GM13977 (cell line): ENCODE results near the gene DMKN.

ENCODE experiments used
- DNase-seq: peaks from one replicate; pipeline ENCODE4 v3.0.0; 2012; ENCODE audit warnings: low spot score
- in situ Hi-C: fragments of 300-500 bp; cut with MboI; formaldehyde crosslinking; loops from one replicate; pipeline ENCODE4 v1.12.0; 2022; ENCODE audit warnings: low sequenced_read_pairs, low pct_unique_long_range_greater_than_20kb, mixed read lengths, inconsistent platforms; ENCODE audit not compliant: unreplicated experiment
- TF ChIP-seq, protein P1 (sequence below): IDR thresholded peaks from 2 replicates; pipeline ENCODE4 v1.5.1; 2012; ENCODE audit warnings: mild to moderate bottlenecking, control low read depth; ENCODE audit not compliant: insufficient read depth; ENCODE audit errors: extremely low read depth, missing control alignments

Gene DMKN

DNA sequence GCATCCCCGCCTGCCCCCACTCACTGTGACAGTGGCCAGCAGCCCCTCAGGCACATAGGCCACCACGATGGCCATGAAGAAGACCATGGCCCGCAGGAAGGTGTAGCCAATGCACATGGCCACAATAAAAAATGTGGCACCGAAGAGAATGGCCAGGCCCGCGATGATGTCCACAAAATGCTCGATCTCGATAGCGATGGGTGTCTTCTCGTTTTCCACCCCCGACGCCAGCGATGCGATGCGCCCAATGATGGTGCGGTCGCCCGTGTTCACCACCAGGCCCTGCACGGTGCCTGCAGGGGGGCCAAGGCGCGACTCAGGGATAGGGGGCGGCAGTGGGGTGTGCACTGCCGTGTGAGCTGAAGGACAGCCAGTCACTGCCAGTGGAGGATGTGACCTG is 46.3 kb upstream of the DMKN start:
- no peak for DNase-seq
- in situ Hi-C loops: no loop called here
- TF ChIP-seq, protein P1, sequence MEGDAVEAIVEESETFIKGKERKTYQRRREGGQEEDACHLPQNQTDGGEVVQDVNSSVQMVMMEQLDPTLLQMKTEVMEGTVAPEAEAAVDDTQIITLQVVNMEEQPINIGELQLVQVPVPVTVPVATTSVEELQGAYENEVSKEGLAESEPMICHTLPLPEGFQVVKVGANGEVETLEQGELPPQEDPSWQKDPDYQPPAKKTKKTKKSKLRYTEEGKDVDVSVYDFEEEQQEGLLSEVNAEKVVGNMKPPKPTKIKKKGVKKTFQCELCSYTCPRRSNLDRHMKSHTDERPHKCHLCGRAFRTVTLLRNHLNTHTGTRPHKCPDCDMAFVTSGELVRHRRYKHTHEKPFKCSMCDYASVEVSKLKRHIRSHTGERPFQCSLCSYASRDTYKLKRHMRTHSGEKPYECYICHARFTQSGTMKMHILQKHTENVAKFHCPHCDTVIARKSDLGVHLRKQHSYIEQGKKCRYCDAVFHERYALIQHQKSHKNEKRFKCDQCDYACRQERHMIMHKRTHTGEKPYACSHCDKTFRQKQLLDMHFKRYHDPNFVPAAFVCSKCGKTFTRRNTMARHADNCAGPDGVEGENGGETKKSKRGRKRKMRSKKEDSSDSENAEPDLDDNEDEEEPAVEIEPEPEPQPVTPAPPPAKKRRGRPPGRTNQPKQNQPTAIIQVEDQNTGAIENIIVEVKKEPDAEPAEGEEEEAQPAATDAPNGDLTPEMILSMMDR: no peak

DNA sequence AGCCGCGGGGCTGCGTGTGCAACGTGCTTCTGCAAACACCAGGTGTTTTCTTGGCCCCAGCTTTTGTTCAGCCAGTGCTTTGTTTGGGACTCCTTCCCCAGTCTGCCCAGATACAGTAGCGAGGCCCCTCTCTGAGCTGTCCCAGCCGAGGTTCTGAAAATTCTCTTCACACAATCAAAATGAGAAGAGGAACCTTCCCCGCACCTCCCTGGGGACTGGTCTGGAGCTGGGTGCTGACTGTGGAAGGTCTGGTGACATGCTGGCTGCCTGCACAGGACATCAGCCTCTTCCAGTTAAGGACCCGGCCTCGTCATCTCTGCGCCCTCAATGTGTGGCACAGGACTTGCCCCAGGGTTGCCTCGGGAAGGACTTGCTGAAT is 45.8 kb upstream of the DMKN start:
- TF ChIP-seq, protein P1: no peak
- in situ Hi-C loops: no loop called here
- peak; percentile 72 for DNase-seq

DNA sequence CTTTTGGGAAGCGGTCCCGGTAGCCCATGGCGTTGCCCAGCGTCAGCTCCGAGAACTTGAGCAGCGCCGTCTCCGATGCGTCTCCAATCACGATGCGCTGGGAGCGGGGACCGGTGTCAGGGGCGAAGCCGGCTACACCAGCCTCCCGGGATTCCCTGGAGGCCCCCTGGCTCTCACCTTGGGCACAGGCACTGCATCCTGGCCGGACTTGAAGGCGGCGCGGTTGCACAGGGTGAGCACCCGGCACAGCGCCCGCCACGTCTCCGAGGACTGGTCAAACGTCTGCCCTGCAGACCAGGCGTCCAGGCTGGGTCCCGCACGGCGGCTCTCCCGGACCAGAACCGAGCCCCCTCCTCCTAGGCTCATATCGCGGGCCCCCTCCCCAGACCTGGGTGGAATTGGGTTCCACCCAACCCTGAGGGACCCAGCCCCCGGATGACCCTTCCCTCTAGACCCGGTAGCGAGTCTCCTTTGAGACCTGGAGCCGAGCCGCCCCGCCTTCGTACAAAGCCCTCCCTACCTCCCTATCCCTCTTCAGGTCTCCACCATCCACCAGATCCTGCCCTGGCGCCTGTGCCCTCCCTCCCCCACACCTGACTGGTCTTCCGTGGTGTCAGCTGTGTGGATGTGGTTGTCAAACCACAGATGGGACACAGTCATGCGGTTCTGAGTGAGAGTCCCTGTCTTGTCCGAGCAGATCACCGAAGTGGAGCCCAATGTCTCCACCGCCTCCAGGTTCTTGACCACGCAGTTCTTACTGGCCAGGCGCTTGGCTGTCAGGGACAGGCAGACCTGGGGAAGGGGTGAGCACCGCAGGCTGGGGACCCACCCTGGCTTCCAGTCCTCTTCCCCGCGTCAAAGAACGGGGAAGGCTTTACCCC is 45.2 kb upstream of the DMKN start:
- in situ Hi-C loops: no loop called here
- DNase-seq: no peak
- TF ChIP-seq, protein P1: no peak

DNA sequence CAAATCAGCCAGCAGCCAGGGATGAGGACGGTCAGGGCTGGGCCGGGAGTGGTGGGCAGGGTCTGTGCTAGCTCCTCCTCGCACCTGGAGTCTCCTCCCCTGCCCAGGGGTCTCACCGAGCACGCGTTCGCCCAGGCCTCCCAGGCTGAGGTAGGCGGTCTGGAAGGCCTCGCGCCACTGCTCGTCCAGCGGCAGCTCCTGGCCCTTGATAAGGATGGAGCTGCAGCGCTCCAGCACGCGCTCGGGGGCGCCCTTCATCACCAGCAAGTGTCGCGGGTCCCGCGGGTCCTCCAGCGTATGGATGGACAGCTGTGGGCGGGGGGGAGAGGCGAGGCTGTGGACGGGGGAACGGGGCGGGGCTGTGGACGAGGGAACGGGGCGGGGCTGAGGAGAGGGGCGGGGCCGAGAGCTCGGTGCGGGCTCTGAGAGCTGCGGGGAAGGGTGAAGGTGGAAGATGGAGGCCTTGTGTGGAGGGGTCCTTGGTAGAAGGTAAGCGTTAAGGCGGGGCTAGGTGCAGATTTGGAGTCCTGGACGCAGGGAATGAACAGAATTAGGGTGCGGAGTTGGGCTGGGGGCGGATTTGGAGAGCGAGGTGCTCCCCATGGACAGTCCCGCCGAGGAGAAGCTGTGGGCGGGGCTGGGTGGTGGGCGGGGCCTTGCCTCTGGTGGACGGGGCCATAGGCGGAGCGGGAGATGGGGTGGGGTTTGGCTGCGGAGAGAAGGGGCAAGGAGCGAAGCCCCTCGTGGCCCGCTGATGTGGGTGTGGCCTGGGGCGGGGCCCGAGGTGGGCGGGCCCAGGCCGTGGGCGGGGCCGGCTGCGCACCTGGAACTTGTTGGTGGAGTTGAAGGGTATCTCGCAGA is 44.3 kb upstream of the DMKN start:
- in situ Hi-C loops: no loop called here
- TF ChIP-seq, protein P1: peak; percentile 17
- DNase-seq: peak; percentile 77

DNA sequence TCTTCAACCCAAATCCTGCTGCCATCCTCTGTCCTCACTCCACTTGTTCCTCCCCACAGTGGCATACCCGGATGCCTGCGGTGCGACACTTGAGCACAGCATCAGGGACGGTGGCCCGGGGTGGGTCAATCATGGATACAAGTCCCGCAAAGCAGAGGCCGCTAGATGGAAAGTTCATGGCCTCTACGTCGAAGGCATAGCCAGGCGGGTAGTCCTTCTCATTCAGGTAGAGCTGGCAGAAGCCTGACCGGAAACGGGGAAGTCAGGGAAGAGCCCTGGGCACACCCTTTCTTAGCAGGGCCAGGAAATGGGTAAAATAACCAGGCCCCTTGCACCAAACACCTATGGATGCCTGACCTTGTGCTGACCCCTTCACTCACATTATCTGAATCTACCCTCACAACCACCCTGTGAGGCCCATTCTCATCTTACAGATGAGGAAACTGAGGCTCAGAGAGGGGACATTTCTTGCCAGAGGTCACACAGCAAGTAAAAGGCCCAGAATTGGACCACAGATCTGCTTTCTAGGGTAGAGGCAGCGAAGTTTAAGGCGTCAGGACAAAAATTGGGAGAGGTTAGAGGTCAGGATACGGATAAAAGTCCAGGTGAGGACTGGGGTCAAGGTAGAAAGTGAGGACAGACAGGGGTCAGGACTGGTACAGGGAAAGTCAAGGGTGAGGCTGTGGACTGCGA is 43.5 kb upstream of the DMKN start:
- in situ Hi-C loops: no loop called here
- TF ChIP-seq, protein P1: no peak
- DNase-seq: no peak

DNA sequence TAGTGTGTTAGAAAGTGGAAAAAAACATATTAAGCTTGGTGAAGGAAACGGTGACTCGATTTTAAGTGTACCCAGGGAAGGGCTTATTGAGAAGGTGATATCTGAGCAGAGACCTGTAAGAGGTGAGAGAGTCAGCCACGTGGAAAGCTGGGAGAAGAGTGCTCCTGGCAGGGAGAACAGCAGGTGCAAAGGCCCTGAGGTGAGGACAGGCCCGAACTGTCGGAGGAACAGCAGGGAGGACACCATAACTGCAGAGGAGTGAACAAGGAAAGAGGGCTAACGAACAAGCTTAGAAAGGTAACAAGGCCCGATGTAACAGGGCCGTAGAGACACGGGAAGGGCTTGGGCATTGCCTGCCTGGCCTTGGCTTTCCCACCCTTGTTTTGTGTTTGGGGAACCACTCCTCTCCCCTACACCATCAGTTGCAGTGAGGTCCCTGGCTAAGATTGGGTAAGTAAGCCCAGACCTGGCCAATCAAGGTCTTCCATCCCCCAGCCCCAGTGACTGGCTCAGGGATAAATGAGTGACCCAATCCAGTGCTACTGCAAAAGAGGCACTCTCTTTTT is 42.7 kb upstream of the DMKN start:
- in situ Hi-C loops: no loop called here
- no peak for DNase-seq
- TF ChIP-seq, protein P1: no peak
